Adipocyte (in vitro differentiated cells): ENCODE data around the gene SUSD2.
"Not testable (repeated sequence)": the region's sequence is repeated elsewhere in the genome, so short reads cannot be mapped to it uniquely, and the experiment has no call there.

Source experiments
- DNase-seq: peaks from one replicate; pipeline ENCODE4 v3.0.0-alpha.2; 2015; ENCODE audit warnings: low read depth
- H3K27me3 ChIP-seq: replicated peaks from 2 replicates; pipeline ENCODE4 v1.7.0; 2013; ENCODE audit warnings: mild to moderate bottlenecking, low read length, moderate library complexity; ENCODE audit not compliant: control insufficient read depth, insufficient read depth
- H3K36me3 ChIP-seq: 2 replicates; pipeline ENCODE4 v1.7.0; 2013; ENCODE audit warnings: low read length, mild to moderate bottlenecking, moderate library complexity; ENCODE audit not compliant: control insufficient read depth, insufficient read depth, severe bottlenecking
- H3K4me1 ChIP-seq: 2 replicates; pipeline ENCODE4 v1.7.0; 2013; ENCODE audit warnings: mild to moderate bottlenecking, low read length, moderate library complexity; ENCODE audit not compliant: control insufficient read depth, insufficient read depth
- H3K4me3 ChIP-seq: 2 replicates; pipeline ENCODE4 v1.7.0; 2013; ENCODE audit warnings: mild to moderate bottlenecking, low read length, moderate library complexity
- H3K9ac ChIP-seq: 2 replicates; pipeline ENCODE4 v1.7.0; 2013; ENCODE audit warnings: mild to moderate bottlenecking, low read length, moderate library complexity
- H3K9me3 ChIP-seq: 2 replicates; pipeline ENCODE4 v1.7.0; 2013; ENCODE audit warnings: mild to moderate bottlenecking, low read length, moderate library complexity; ENCODE audit not compliant: control insufficient read depth

The SUSD2 gene

GRCh38 chr22:24178021-24178431 lies 3.3 kb upstream of the SUSD2 start:
- H3K9me3 ChIP-seq, result no peaks in the 10 kb centered on the region
- H3K27me3 ChIP-seq, result no peaks in the 10 kb centered on the region
- no peak overlapping the region for H3K9ac ChIP-seq
- peaks cover 3% of the 10 kb centered on the region for H3K36me3 ChIP-seq
- no peak for DNase-seq
- no peak overlapping the region for H3K4me3 ChIP-seq
- H3K4me1 ChIP-seq, result peaks cover 12% of the 10 kb centered on the region

GRCh38 chr22:24178502-24179440 lies 2.5 kb upstream of the SUSD2 start:
- H3K9me3 ChIP-seq, result no peaks in the 10 kb centered on the region
- H3K4me3 ChIP-seq, result no peak overlapping the region
- DNase-seq, result no peak
- peaks cover 12% of the 10 kb centered on the region for H3K4me1 ChIP-seq
- H3K36me3 ChIP-seq, result no peaks in the 10 kb centered on the region
- H3K9ac ChIP-seq, result no peak overlapping the region
- H3K27me3 ChIP-seq, result no peaks in the 10 kb centered on the region

GRCh38 chr22:24179478-24180210 lies 1.6 kb upstream of the SUSD2 start:
- no peak overlapping the region for H3K4me3 ChIP-seq
- DNase-seq, result no peak
- peaks cover 7% of the 10 kb centered on the region for H3K4me1 ChIP-seq
- H3K9me3 ChIP-seq, result no peaks in the 10 kb centered on the region
- H3K27me3 ChIP-seq, result no peaks in the 10 kb centered on the region
- no peaks in the 10 kb centered on the region for H3K36me3 ChIP-seq
- H3K9ac ChIP-seq, result no peak overlapping the region

GRCh38 chr22:24180316-24181087 lies 785 bp upstream of the SUSD2 start:
- Histone ChIP-seq H3K27me3 (no peaks in the 10 kb centered on the region), H3K4me3 (no peak overlapping the region), H3K4me1 (peaks cover 3% of the 10 kb centered on the region), H3K9me3 (no peaks in the 10 kb centered on the region), H3K9ac (no peak overlapping the region), H3K36me3 (no peaks in the 10 kb centered on the region)
- no peak for DNase-seq

GRCh38 chr22:24181996-24182899 lies 961 bp downstream of the SUSD2 start:
- no peak for DNase-seq
- Histone ChIP-seq H3K9me3 (no peaks in the 10 kb centered on the region), H3K4me1 (peaks cover 3% of the 10 kb centered on the region), H3K27me3 (no peaks in the 10 kb centered on the region), H3K9ac (peak overlapping the region; percentile 83), H3K4me3 (peak overlapping the region; percentile 66), H3K36me3 (no peaks in the 10 kb centered on the region)

GRCh38 chr22:24182900-24183246 lies 1.6 kb downstream of the SUSD2 start:
- H3K9ac ChIP-seq, H3K4me3 ChIP-seq, DNase-seq, H3K4me1 ChIP-seq, H3K36me3 ChIP-seq, H3K27me3 ChIP-seq, H3K9me3 ChIP-seq: not testable (repeated sequence)

GRCh38 chr22:24183321-24184031 lies 2.2 kb downstream of the SUSD2 start:
- Histone ChIP-seq H3K9ac (no peak overlapping the region), H3K4me1 (peaks cover 3% of the 10 kb centered on the region), H3K9me3 (no peaks in the 10 kb centered on the region), H3K4me3 (no peak overlapping the region), H3K27me3 (no peaks in the 10 kb centered on the region), H3K36me3 (peaks cover 1% of the 10 kb centered on the region)
- DNase-seq, result no peak

- H3K4me1 ChIP-seq, result peaks cover 3% of the 10 kb centered on the region
- H3K27me3 ChIP-seq, result no peaks in the 10 kb centered on the region
- DNase-seq, result no peak
- H3K9me3 ChIP-seq, result no peaks in the 10 kb centered on the region
- H3K4me3 ChIP-seq, result no peak overlapping the region
- no peak overlapping the region for H3K9ac ChIP-seq
- peaks cover 2% of the 10 kb centered on the region for H3K36me3 ChIP-seq
Observed at GRCh38 chr22:24184057-24184798, 2.9 kb downstream of the SUSD2 start.

- Histone ChIP-seq H3K4me1 (peaks cover 12% of the 10 kb centered on the region), H3K9ac (no peak overlapping the region), H3K36me3 (peaks cover 2% of the 10 kb centered on the region), H3K27me3 (no peaks in the 10 kb centered on the region), H3K4me3 (no peak overlapping the region), H3K9me3 (no peaks in the 10 kb centered on the region)
- DNase-seq, result no peak
Observed at GRCh38 chr22:24185001-24185500, 3.8 kb downstream of the SUSD2 start.
